H9 (cell line): ENCODE measurements around the gene TMEM186. TPM values are rescaled to one million over a fixed set of nuclear protein-coding genes. Genes with fewer than 3 reads are reported as not detected.
A peak's percentile ranks its signal among the peaks of the same experiment; 100 is the strongest.

ENCODE experiments used
- DNase-seq: peaks from one replicate; pipeline ENCODE4 v3.0.0-alpha.2; 2017
- H2AFZ ChIP-seq: one replicate; pipeline ENCODE4 v1.6.1; 2013; ENCODE audit warnings: mild to moderate bottlenecking, low read length, control low read depth, moderate library complexity
- H2AK5ac ChIP-seq: 2 replicates; pipeline ENCODE4 v1.6.1; 2013; ENCODE audit warnings: low read length, control low read depth, mixed read lengths; ENCODE audit not compliant: insufficient read length
- H2BK120ac ChIP-seq: one replicate; pipeline ENCODE4 v1.6.1; 2013; ENCODE audit warnings: low read depth, mild to moderate bottlenecking, low read length, control low read depth, inconsistent platforms; ENCODE audit not compliant: poor library complexity, severe bottlenecking
- H2BK12ac ChIP-seq: 2 replicates; pipeline ENCODE4 v1.6.1; 2013; ENCODE audit warnings: low read length, control low read depth, mixed read lengths, low read depth; ENCODE audit not compliant: insufficient read length
- H2BK15ac ChIP-seq: 2 replicates; pipeline ENCODE4 v1.6.1; 2013; ENCODE audit warnings: low read depth, low read length, control low read depth
- H2BK20ac ChIP-seq: one replicate; pipeline ENCODE4 v1.6.1; 2013; ENCODE audit warnings: low read depth, mild to moderate bottlenecking, low read length, control low read depth, inconsistent platforms; ENCODE audit not compliant: poor library complexity, severe bottlenecking
- H2BK5ac ChIP-seq: 2 replicates; pipeline ENCODE4 v1.6.1; 2013; ENCODE audit warnings: low read length, control low read depth, mixed read lengths; ENCODE audit not compliant: insufficient read length
- H3K14ac ChIP-seq: 2 replicates; pipeline ENCODE4 v1.6.1; 2013; ENCODE audit warnings: low read length, control low read depth; ENCODE audit not compliant: insufficient read depth
- H3K18ac ChIP-seq: 2 replicates; pipeline ENCODE4 v1.6.1; 2013; ENCODE audit warnings: low read depth, mild to moderate bottlenecking, mixed read lengths, low read length, control low read depth; ENCODE audit not compliant: insufficient read length
- H3K23ac ChIP-seq: 2 replicates; pipeline ENCODE4 v1.6.1; 2013; ENCODE audit warnings: low read length, control low read depth, mixed read lengths, low read depth; ENCODE audit not compliant: insufficient read length
- H3K23me2 ChIP-seq: 2 replicates; pipeline ENCODE4 v1.6.1; 2013; ENCODE audit warnings: low read depth, mild to moderate bottlenecking, mixed read lengths, low read length, control low read depth; ENCODE audit not compliant: insufficient read length, poor library complexity, severe bottlenecking
- H3K27ac ChIP-seq: 2 replicates; pipeline ENCODE4 v1.5.1; 2013; ENCODE audit warnings: low read length, control low read depth, mixed read lengths, low read depth; ENCODE audit not compliant: insufficient read length
- H3K27me3 ChIP-seq: 2 replicates; pipeline ENCODE4 v1.6.1; 2013; ENCODE audit warnings: low read length, control low read depth, inconsistent platforms; ENCODE audit not compliant: insufficient read depth
- H3K4ac ChIP-seq: 2 replicates; pipeline ENCODE4 v1.6.1; 2013; ENCODE audit warnings: low read depth, mild to moderate bottlenecking, control low read depth, inconsistent platforms, low read length, moderate library complexity
- H3K4me1 ChIP-seq: 2 replicates; pipeline ENCODE4 v1.6.1; 2013; ENCODE audit warnings: low read length, control low read depth, inconsistent platforms; ENCODE audit not compliant: insufficient read depth
- H3K4me2 ChIP-seq: 2 replicates; pipeline ENCODE4 v1.6.1; 2013; ENCODE audit warnings: low read length, control low read depth, mixed read lengths; ENCODE audit not compliant: insufficient read length, insufficient read depth
- H3K56ac ChIP-seq: 2 replicates; pipeline ENCODE4 v1.6.1; 2013; ENCODE audit warnings: low read depth, mild to moderate bottlenecking, mixed read lengths, low read length, control low read depth; ENCODE audit not compliant: insufficient read length
- H3K79me1 ChIP-seq: 2 replicates; pipeline ENCODE4 v1.6.1; 2013; ENCODE audit warnings: low read depth, mild to moderate bottlenecking, moderate library complexity, low read length, control low read depth, inconsistent platforms; ENCODE audit not compliant: insufficient read depth, poor library complexity, severe bottlenecking
- H3K79me2 ChIP-seq: 2 replicates; pipeline ENCODE4 v1.6.1; 2013; ENCODE audit warnings: low read length, control low read depth, inconsistent platforms; ENCODE audit not compliant: insufficient read depth
- H3K9ac ChIP-seq: 2 replicates; pipeline ENCODE4 v1.6.1; 2013; ENCODE audit warnings: low read length, control low read depth, mixed read lengths; ENCODE audit not compliant: insufficient read length; ENCODE audit errors: extremely low read depth
- H3K9me3 ChIP-seq: one replicate; pipeline ENCODE4 v1.6.1; 2013; ENCODE audit warnings: low read depth, low read length, inconsistent platforms; ENCODE audit not compliant: control insufficient read depth
- H3T11ph ChIP-seq: one replicate; pipeline ENCODE4 v1.6.1; 2013; ENCODE audit warnings: mild to moderate bottlenecking, low read length, control low read depth, inconsistent platforms
- H4K20me1 ChIP-seq: one replicate; pipeline ENCODE4 v1.6.1; 2013; ENCODE audit not compliant: control insufficient read depth, insufficient read length, insufficient read depth
- H4K5ac ChIP-seq: 2 replicates; pipeline ENCODE4 v1.6.1; 2013; ENCODE audit warnings: low read depth, mild to moderate bottlenecking, mixed read lengths, low read length, control low read depth; ENCODE audit not compliant: insufficient read length
- H4K8ac ChIP-seq: replicated peaks from 2 replicates; pipeline ENCODE4 v1.6.1; 2013; ENCODE audit warnings: low read length, control low read depth, mixed read lengths, low read depth; ENCODE audit not compliant: insufficient read length
- H4K91ac ChIP-seq: 2 replicates; pipeline ENCODE4 v1.6.1; 2013; ENCODE audit warnings: low read depth, mild to moderate bottlenecking, moderate library complexity, mixed read lengths, low read length, control low read depth; ENCODE audit not compliant: insufficient read length
- H3K27ac Mint-ChIP-seq, 3 experiments: 2 replicates in 2 of 3; 3 replicates in 1 of 3; pipeline ENCODE4 v1.8.0; 2020 to 2021; ENCODE audit warnings: mixed read lengths in 3 of 3, mild to moderate bottlenecking in 1 of 3, moderate library complexity in 1 of 3
- H3K27me3 Mint-ChIP-seq: 2 replicates; pipeline ENCODE4 v1.8.0; 2021; ENCODE audit warnings: low read depth, mild to moderate bottlenecking, moderate library complexity, mixed read lengths
- H3K36me3 Mint-ChIP-seq, 3 experiments: 2 replicates in 2 of 3; 3 replicates in 1 of 3; pipeline ENCODE4 v1.8.0; 2020 to 2021; ENCODE audit warnings: low read depth in 3 of 3, mixed read lengths in 3 of 3; ENCODE audit not compliant: insufficient read depth in 1 of 3
- H3K4me1 Mint-ChIP-seq, 2 experiments: 2 replicates each; pipeline ENCODE4 v1.8.0; 2020; ENCODE audit warnings: mixed read lengths in 2 of 2
- H3K4me3 Mint-ChIP-seq, 2 experiments: 2 replicates in 1 of 2; 3 replicates in 1 of 2; pipeline ENCODE4 v1.8.0; 2020 to 2021; ENCODE audit warnings: mild to moderate bottlenecking in 2 of 2, mixed read lengths in 2 of 2, moderate library complexity in 1 of 2
- H3K9me3 Mint-ChIP-seq, 2 experiments: 2 replicates in 1 of 2; 3 replicates in 1 of 2; pipeline ENCODE4 v1.8.0; 2020; ENCODE audit warnings: mild to moderate bottlenecking in 2 of 2, mixed read lengths in 2 of 2, moderate library complexity in 1 of 2
- CTCF ChIP-seq: fragments of 200-600 bp; sonication (generic); conservative IDR thresholded peaks from 3 replicates; pipeline ENCODE4 v1.8.0; 2021; ENCODE audit warnings: antibody characterized with exemption, mild to moderate bottlenecking
- WGBS: extraction: QIAGEN DNeasy Blood & Tissue Kit; methylation state at CpG from one replicate; pipeline ENCODE4 v1.1.7; 2013; ENCODE audit warnings: missing lambda C conversion rate, low lambda C conversion rate, mixed read lengths; ENCODE audit not compliant: insufficient read length; ENCODE audit errors: extremely low coverage; 5-methylcytosine and 5-hydroxymethylcytosine counted together
- total RNA-seq: library from RNA; stranded (reverse); gene quantifications from 2 replicates; pipeline ENCODE4 v1.2.1, GENCODE V29; 2021

TMEM186 gene
- total RNA-seq, 1 experiment from 2014 or later: 9.6 TPM

GRCh38 chr16:8776129-8776584 lies 21.3 kb downstream of the TMEM186 start:
- Histone ChIP-seq H3K27ac (no peak overlapping the region), H2BK20ac (no peak overlapping the region), H3T11ph (no peak overlapping the region), H3K23me2 (no peaks in the 10 kb centered on the region), H4K5ac (no peak overlapping the region), H4K91ac (no peak overlapping the region), H3K9ac (no peak overlapping the region), H2BK15ac (no peak overlapping the region), H3K9me3 (no peaks in the 10 kb centered on the region), H2BK120ac (no peak overlapping the region), H3K27me3 (no peaks in the 10 kb centered on the region), H3K4ac (no peak overlapping the region), H2BK12ac (no peak overlapping the region), H3K14ac (no peak overlapping the region), H2BK5ac (no peak overlapping the region), H3K4me2 (no peak overlapping the region), H3K79me1 (no peaks in the 10 kb centered on the region), H2AK5ac (no peak overlapping the region), H2AFZ (no peak overlapping the region), H3K4me1 (no peaks in the 10 kb centered on the region), H4K20me1 (no peaks in the 10 kb centered on the region), H3K18ac (no peak overlapping the region), H3K79me2 (no peaks in the 10 kb centered on the region), H4K8ac (no peak overlapping the region), H3K56ac (no peak overlapping the region), H3K23ac (no peak overlapping the region)
- Mint-ChIP-seq H3K9me3 (no peaks in the 10 kb centered on the region), H3K27me3 (no peaks in the 10 kb centered on the region; the same call in 1 of the 2 replicates), H3K27ac (no peak overlapping the region), H3K4me1 (peaks cover 0 to 5% of the 10 kb centered on the region in 2 experiments; a peak in 1 of 4 replicates), H3K4me3 (no peak overlapping the region), H3K36me3 (peaks cover 4 to 5% (median 4%) of the 10 kb centered on the region in 3 experiments)
- no CpG with 5 or more reads among the region's 12 CpGs for WGBS
- peak; percentile 45 for DNase-seq
- TF ChIP-seq CTCF: no peak
